A549 treated with Mapracorat at 1 μM for 4 hours (cell line): ENCODE results near the gene RETNLB. TPM values are rescaled to one million over a fixed set of nuclear protein-coding genes. Genes with fewer than 3 reads are reported as not detected.

Experiments used
- total RNA-seq: library from RNA; stranded (reverse); fragments of 200-300 nt; extraction: Qiagen RNA extraction; gene quantifications from 5 replicates; pipeline ENCODE4 v1.2.3, GENCODE V29; 2022

The RETNLB gene
- not detected in 5 replicates for total RNA-seq

DNA sequence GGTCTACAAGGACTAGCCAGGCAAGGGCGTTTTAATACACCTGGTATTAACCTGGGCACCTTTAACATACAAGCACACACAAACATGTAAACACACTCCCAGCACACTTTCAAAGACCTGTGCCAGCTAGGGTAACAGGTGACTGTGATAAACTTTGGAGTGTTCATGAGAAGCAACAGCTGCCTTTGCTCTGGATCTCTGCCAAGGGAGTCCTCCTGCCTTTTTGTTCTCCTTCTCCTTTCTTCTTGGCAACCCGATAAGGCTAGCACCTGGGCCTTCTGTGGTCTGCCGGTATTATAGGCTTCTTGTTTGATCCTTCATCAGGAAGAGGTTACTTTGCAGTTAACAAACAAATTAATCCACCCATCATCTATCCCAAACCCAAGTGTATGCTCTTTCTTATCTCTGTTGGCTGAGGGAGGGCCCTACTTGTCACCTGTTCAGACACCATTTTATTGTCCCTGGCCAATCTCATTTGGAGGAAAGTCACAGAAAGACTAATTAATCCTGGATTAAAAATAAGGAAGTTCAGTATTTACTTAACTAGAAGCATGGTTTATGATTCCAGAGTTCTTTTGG is at the start of gene RETNLB:
RETNLB (minus strand) TSS at position 7 of the 579 bp plus-strand sequence. CDS start 225 bp downstream, outside the sequence.

Other genes with a start within 250 kb of the RETNLB start
- 0.10 to 0.25 TPM (median 0.19 TPM) in 5 replicates for gene MYH15, start 246.8 kb downstream of the RETNLB start, total RNA-seq
- gene CIP2A, start 168.0 kb downstream of the RETNLB start, total RNA-seq, result 14.5 to 20.8 TPM (median 19.0 TPM) in 5 replicates
- gene DZIP3, start 167.7 kb downstream of the RETNLB start, total RNA-seq, result 3.0 to 4.4 TPM (median 3.9 TPM) in 5 replicates
- not detected in 5 replicates for gene TRAT1, start 65.4 kb upstream of the RETNLB start, total RNA-seq
- gene GUCA1C, start 196.5 kb upstream of the RETNLB start, total RNA-seq, result not detected in 5 replicates